Stimulated activated CD8-positive, alpha-beta memory T cell treated with anti-CD3 and anti-CD28 coated beads, Interleukin-2, amount 100 ng/mL, for 48 hours (primary cell): Measurements from ENCODE around the gene PRDM16.

Experiments
- DNase-seq, 2 donors: peaks; one replicate each; pipeline ENCODE4 v3.0.0-alpha.2; 2020; ENCODE audit warnings: low read depth in 2 of 2

The PRDM16 gene

DNA sequence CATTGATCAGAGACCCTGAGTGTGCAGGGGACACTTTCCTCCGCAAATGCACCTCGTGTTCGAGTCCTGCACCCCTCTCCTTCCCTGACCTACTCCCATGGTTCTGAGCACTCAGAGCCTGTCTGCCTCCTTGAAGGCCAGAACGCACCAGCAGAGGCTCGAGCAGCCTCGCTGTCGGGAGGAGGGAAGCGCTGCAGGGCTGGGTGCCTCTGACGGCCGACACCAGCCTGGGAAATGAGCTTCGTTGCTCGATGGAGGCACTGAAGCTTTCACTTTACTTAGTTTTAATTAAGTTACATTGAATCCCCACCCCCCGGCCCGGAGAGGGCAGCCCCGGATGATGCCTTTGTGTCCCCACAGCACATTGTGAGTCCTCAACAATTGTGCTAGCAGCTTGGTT lies 229.2 kb downstream of the PRDM16 start:
- DNase-seq = no peak

DNA sequence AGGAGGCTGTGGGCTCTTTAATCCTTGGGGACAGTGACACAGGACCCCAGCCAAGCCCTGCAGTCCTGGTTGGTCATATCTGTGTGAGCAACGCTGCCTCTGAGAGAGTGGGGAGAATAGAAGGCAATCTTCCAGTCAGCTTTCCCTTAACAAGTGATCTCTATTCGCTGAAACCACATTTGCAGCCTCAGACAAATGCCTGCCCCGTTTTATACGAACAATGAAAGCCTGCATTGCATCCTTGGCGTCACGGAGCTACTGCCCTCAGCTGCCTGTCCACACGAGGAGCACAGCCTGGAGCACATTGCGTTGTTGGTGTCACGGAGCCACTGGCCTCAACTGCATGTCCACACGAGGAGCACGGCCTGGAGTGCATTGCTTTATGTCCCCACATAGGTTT lies 235.2 kb downstream of the PRDM16 start:
- DNase-seq = no peak

DNA sequence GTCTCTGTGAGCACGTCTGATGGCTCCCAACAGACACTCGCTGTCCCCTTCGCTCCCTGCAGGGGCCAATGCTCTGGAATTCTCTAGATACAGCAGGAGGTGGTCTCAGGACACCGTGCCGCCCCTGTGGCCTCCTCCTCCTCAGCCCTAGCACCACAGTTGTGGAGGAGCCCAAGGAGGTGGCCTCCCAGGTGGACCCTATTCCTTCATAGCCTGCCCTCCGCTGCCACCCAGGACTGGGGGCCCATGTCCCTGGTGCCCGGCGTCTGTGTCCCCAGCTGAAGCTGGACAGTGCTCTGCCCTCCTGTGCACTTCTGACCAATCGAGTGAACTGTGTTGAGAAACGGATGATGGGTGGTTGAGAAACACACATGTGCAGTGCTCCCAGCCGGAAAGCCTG lies 235.7 kb downstream of the PRDM16 start:
- DNase-seq = no peak

DNA sequence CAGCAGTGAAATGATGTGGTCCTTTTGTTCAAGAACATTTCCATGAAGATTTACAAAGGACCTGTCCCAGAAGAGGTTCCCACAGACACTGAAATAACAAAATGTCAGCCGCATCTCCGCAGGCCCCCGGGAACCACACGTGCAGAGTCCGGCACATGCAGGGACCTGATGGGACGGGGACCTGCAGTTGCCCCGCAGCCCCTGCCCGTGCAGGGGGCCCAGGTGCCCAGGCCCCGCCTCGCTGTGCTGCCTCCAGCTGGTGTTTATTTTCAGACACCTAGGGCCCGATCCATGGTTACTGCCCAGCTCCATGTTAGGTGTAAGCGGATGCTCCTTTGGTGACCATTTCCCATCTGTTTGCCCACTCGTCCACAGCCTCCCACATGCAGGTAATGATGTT lies 236.2 kb downstream of the PRDM16 start:
- no peak for DNase-seq

DNA sequence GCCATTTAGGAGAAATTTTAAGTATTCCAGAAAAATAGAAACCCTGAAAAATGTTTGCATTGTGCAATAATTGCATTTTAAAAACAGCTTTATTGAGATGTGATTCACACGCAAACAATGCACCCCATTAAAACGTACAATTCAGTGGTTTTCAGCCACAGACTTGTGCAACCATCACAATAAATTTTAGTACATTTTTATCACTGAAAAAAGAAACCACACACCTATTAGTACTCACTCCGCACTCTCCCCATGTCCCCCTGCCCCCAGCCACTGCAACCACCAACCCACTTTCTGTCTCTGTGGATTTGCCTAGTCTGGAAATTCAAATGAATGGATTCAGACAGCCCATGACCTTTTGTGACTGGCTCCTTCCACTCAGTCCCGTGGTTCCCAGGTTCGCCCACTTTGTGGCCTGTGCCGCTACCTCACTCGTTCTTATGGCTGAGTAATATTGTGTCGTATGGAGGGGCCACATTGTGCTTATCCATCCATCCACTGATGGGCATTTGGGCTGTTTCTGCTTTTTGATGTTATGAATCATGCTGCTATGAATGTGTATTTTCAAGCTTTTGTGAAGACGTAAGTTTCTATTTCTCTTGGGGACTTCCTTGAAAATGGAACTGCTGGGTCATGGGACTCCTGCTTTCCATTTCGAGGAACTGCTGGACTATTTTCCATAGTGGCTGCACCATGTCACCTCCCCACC lies 237.7 kb downstream of the PRDM16 start:
- peak in 1 of 2 donors; percentile 1 for DNase-seq

DNA sequence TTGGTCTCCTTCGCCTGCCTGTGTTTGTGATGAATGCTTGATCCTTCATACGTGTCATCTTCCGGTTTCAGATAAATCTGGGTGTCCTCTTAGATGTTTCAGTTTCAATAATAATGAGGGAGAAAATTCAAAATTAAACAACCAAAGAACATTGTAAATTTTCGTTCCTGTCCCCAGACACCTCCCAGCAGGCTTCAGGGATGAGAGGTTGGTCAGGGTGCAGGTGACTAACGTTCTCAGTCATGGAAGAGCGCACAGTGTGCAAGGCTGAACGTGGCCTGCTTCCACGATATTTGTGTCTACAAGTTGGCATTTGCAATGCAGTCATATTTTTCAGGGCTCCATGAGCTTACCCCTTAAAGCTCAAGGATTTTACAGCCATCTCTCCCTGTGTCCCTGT lies 238.4 kb downstream of the PRDM16 start:
- no peak for DNase-seq

DNA sequence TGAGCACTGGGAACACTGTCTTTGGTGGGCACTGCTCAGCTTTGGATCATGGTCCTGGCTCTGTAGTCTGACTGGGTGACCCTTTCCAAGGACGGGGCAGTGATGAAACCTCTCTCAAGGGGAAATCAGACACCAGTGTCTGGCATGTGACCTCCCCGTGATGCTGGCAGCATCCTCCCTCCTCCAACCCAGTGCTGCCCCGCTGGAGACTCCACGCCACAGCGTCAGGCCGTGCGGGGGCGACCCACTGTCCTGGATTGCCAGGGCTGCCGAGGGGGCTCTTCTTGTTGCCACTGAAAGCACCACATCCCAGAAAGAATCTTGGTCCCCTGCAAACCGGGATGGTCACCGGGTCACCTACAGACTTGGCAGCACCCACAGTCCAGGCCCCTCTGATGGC lies 239.1 kb downstream of the PRDM16 start:
- no peak for DNase-seq

DNA sequence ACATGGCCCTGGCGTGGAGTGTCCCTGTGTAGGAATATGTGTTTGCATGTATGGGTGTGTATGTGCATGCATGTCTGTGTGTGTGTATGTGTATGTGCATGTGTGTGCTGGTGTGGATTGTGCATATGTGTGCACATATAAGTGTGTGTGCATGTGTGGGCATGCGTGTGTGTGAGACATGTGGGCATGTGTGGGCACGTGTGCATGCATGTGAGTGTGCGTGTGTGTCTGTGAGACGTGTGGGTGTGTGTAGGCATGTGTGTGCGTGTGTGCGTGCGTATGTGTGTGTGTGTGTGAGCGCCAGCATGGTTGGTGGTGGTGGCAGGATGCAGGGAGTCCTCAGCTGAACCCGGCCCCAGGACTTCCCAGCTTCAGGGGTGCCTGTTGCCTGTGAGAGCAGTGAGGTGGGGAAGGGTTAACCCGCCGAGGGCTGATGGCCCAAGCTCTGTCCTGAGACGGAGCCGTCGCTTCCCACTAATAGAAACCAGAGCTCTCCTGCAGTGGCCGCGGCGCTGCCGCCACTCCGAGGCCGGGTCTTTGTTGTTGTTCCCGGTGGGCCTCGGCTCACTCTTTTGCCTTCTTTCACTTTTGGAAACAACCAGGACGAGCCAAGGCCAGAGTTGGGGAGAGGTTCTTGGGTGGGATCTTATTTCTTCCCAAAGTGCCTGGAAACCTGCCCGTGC lies 241.9 kb downstream of the PRDM16 start:
- DNase-seq = no peak

DNA sequence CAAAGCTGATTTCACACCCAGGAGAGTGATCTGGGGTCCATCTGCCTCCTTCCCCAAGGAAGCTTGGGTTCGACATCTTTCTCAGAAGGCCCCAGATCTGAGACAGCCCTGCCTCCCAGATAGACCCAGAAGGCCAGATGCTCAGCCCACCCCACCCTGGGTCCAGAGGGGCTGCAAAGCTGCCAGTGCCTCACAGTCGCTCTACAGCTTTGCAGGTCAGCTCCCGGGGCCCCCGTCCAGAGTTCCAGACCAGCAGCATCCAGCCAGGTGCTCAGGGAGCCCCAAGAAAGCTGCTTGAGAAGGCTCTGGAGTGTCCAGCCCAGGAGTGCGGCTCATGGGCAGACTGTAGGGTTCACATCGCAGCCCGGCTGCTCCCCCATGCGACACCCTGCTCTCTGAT lies 242.7 kb downstream of the PRDM16 start:
- DNase-seq = no peak

DNA sequence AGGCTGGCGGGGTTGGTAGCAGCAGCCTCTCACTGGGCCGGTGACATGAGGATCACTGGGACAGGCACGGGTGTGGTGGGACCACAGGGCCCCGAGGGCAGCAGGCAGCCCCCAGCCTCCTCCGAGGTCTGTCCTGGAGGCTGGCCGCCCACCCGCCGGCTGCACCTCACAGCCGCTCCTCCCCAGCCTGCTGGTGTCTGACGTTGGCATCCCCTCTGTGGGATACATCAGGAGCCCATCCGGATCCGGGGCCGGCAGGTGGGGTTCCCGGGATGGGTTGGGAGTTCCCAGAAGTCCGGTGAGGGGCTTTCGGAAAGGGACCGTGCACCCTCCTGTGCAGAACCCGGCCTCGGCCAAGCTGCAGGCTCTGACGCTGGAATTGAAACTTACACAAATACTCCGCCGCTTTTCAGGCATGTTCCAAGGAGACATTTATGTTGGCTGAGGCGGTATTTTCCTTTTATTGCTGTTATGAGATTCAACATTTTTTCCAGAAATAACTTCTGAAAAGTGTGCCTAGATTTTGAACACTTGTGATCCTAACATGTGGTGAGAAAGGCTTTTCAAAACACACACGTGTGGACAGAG lies 243.4 kb downstream of the PRDM16 start:
- DNase-seq = no peak

DNA sequence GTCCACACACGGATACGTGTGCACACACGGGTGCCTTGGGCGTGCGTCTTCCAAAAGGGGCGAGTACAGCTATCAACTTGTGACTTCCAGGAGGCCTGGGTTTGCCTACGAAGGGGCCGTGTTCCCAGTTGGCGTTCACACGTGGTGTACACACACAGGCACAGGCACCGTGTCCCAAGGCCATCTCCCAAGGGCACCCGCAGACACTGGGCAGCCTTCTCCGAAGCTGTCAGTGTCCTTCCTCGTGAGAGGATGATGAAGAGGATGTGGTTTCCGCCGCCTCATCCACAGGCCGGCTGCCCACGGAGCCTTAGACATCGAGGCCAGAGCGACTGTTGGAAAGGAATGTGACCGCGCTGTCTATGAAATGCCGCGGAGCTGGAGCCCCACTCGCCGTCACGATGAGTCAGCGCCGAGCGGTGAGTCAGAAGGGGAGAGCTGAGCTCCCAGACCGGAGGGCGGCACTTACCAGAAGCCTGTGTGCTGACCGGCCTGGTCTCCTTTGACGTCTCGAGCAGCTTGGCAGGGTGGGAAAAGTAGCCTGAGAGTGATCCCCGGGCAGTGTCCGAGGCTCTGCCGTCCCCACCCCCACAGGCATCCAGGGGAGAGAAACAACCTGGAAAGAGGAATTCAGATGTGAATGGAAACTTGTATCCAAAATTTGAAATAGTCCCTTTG lies 244.0 kb downstream of the PRDM16 start:
- DNase-seq = peak; percentile 56 to 73

DNA sequence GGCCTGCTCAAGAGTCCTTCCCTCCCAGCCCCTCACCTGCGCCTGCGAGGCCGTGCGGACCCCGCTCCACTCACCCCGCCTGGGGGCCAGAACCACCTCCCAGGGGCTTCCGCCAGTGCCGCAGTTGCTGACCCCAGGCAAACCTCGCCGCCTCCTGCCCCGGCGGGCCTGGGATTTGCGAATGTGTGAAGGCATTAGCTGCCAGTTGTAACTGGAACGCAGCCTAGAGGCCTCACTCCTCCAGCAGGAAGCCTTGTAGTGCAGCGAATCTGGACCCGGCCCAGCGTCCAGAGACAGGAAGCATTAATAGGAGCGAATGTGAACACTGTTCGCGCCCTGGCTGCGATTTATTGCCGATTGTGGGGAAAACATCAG lies 244.6 kb downstream of the PRDM16 start:
- DNase-seq = no peak

DNA sequence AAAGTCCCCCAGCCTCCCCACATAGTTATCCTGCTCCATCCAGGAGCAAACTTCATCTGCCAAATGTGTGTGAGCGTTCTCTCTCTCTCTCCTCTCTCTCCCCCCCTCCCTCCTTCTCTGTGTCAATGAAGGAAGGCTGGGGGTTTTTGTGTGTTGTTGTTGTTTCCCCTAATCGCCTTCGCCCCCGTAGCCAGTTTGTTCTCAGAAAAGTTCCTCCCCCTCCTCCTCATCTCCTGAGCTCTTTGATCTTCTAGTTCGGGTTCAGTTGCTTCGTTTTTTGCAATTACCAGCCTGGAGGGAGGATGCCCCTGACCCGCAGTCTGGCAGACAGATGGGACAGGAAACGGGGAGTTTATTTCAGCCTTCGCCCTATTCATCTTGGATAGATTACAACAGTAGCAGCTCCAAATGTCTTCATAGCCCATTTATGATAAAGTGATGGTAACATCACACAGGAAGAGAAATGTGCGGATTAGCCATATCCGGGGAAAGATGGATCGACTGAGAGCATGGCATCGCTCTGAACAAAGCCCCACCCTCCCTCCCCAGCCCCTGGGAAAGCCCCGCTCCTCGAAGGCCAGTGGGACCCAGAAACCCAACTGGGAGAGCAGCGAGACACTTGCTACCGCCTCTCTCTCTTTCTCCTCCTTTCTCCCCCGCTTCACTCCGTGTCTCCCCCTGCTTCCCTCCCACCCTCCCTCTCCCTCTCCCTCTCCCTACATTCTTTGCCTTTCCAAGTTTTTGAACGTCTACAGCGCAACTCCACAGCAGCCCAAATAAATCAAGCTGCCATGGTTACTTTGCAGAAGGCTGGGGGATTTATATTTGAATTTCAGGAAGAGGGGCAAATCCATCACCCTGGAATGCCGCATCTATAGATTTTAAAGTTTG lies 245.7 kb downstream of the PRDM16 start:
- no peak for DNase-seq

DNA sequence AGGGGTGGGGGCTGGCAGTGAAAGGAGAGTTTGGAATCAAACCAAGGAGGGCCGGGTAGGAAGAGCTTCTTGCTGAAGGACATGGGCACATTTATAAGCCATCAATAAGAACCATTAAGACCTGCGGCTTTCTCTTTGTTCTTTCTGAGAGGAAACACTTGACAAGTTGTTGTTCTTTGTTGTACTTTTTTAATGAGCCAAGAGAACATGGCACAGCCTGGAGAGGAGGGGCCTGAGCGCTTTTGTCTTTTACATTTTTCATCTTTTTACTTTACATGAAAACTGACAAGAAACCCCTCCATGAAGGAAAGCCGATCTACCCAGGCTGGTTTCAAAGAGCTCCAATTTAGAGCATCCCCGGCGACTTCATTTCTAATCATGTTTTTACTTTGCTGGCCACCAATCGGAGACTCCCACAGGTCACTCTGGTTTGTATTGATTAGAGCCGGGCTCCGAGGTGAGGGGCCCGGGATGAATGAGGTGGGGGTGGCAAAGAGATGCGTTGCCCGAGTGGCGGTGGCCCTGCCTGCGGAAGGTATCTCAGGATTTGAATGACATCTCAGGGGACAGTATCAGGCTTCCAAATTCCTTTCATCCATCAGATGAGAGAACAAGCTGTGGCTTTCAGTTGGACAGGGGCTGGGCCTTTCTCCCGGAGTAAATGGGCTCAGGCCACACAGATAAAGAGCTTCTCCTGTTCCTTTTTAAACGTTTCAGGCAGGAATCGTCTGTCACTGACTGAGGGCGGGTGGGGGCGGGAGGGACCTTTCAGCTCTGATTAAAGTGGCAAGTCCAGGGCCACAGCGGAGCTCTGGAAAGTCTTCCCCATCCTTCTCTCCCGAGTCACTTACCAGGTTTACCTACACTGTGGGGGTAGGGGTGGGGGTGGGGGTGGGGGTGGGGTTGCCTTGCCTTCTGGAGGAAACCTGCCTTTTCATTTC lies 246.7 kb downstream of the PRDM16 start:
- no peak for DNase-seq

DNA sequence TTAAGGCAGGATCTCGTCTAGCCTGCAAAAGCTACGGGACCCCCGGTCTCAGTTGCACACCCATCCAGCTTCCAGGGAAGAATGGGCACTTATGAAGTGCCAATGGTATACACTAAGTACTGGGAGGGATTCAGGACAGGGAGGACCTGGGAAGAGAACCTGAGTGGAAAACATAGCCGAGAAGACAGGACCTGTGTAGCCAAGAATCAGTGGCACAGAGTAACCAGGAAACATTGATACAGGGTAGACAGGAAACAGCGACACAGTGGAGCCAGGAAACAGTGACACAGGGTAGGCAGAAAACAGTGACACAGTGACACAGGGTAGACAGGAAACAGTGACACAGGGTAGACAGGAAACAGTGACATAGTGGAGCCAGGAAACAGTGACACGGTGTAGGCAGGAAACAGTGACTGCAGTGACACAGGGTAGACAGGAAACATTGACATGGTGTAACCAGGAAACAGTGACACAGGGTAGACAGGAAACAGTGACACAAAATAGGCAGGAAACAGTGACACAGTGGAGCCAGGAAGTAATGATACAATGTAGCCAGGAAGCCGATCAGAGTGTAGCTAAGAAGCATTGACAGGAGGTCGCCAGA lies 247.4 kb downstream of the PRDM16 start:
- no peak for DNase-seq

DNA sequence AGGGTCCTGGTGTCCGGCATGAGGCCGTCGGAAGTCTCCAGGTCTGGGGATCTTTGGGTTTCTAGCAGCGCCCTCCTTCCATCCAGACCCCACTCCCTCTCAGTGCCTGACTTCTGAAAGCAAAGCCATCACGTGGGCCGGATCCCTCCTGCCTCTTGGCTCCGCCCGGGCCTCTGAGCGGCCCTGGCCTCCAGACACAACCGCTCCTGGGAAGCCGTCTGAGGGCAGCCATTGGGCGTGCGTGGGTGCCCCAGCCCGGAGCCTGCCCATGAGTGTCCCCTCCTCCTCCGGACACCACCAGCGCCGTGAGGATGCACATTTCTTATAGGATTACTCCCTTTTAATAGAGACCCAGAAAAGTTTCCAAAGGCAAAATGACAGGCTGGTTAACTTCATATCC lies 248.5 kb downstream of the PRDM16 start:
- DNase-seq = no peak

DNA sequence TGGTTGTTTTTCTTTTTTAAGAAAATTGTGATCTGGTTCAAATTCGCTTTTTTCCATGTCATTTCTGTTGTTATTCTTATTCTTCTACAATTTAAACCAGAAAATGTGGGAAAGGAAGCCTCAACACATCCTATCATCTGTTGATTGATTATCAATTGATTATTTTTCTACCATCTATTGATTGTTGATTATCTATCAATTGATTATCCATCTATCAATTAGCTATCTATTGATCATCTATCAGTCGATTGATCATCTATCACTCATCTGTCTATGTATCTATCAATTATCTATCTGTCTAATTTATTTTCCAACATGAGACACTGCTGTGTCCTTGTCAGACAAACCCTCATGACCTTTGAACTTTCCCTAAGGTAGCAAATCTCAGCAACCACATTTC lies 249.3 kb downstream of the PRDM16 start:
- DNase-seq = no peak

DNA sequence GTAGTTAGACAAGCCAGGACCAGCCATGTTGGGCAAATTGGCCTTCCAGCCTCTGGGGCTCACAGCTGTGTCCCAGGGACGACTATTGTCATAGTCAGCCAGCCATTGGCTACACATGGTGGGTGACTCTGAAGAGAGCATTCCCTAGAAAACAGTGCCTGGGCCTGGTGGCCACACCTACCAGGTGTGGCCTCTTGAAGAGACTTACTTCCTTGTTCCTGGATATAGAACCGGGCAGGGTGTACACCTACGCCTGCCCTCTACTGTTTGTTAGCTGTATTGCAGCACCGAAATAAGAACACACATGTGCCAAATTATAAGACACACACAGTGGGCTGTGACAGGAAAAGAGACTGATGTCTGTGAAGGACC lies 250.9 kb downstream of the PRDM16 start:
- peak in 1 of 2 donors; percentile 10 for DNase-seq

DNA sequence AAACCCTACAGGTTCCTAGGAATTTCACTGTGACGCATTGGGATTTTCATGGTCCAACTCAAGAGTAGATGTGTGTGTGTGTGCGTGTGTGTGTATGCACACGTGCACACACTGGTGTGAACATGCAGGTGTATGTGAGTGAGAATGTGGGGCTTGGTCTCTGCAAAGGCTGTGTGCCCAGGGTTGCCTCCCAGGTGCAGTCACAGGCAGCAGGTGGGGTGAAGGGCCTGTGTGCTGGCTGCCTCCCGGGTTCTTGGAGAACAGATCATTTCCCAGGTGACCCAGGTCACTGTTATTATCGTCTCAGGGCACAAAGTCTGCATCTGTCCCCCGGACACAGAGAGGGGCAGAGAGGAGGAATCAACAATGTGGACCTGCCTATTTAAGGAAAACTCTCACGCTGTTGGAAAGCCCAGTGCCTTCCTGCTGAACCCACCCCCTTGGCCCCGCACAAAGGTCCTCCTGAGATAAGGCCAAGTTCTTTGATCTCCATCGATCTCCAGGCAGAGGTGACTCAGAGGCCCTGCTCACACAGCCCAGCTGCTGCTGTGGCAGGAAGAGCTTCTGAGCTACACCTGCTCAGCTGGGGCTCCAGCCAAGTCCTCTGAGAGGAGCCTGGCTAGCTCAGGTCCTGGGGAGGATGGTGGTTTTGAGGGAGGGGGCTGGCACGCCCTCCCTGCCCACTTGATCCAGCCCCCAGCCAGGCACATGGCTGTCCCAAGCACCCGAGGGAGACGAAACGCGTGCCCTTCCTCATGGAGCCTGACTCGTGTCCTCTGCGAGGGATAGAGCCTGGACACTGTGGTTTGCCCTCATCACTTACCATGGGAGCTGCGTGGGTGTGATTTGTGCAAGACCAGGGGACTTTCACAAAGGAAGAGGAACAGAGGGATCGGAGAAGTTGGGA lies 251.5 kb downstream of the PRDM16 start:
- no peak for DNase-seq
